Ramos (cell line): ENCODE data around the gene ARHGEF10L.

ENCODE experiments used
- in situ Hi-C: fragments of 300-500 bp; cut with MboI; formaldehyde crosslinking; loops from one replicate; pipeline ENCODE4 v1.14.3; 2022; ENCODE audit warnings: low sequenced_read_pairs; ENCODE audit not compliant: unreplicated experiment

Gene ARHGEF10L

GRCh38 chr1:17688217-17688810 lies 148.8 kb downstream of the ARHGEF10L start:
- in situ Hi-C loops = no loop called here

GRCh38 chr1:17689011-17689410 lies 149.5 kb downstream of the ARHGEF10L start:
- in situ Hi-C loops = no loop called here

DNA sequence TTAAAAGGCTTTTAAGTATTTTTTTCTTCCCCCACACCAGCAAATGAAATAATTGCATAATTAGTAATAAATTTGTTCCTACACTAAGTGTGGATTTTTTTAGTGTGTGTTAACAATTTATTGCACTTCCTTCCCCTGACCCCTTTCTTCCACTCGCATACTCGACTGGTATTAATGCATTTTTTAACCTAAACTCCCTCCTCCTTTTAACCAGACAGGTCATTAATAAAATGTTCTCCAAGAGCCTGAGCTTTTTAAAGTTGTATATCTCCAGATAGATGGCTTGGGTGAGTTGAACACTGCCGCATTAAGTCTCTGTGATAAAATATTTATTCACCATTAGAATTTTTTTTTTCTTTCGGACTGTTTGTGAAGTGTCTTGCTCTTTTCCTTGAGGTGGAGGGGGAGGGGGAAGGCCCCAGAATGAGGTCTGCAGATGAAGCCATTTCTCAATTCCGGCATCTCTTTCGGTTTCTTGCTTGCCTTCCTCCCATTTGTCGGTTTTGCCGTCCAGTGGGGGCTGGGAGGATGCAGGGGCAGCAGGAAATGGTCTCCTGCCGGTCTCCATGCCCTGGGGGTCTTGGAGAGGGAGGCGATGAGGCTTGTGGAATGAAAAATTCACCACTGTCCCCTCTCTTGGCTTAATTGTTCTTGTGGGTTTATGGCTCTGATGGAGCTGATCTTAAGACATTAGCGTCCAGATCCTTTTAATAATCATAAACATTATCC lies 151.6 kb downstream of the ARHGEF10L start:
- in situ Hi-C loops = no loop called here

GRCh38 chr1:17692645-17693044 lies 153.1 kb downstream of the ARHGEF10L start:
- in situ Hi-C loops = no loop called here

DNA sequence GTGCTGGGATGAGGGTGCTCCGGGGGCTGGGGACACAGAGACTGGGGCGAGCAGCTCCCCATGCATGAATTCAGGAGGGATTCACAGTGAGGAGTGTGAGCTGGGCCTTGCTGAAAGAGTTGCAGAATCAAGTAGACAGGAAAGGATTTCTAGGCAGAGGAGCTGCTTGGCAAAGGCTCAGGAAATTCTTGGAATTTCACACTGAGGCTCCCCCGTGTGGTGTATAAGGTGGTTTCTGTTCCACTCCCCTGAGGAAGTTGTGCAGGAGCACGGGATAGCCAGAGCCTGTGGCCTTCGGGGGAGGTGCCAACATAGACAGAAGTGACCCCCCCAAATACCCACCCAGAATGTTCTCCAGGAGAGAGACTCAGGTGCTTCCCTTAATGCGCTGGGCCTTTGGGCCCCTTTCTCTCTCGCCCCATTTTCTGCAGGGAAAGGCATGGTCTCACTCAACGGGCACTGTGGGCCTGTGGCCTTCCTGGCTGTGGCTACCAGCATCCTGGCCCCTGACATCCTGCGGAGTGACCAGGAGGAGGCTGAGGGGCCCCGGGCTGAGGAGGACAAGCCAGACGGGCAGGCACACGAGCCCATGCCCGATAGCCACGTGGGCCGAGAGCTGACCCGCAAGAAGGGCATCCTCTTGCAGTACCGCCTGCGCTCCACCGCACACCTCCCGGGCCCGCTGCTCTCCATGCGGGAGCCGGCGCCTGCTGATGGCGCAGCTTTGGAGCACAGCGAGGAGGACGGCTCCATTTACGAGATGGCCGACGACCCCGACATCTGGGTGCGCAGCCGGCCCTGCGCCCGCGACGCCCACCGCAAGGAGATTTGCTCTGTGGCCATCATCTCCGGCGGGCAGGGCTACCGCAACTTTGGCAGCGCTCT lies 157.2 kb downstream of the ARHGEF10L start:
- in situ Hi-C loops = no loop called here

GRCh38 chr1:17697458-17697857 lies 158.0 kb downstream of the ARHGEF10L start:
- in situ Hi-C loops = no loop called here

DNA sequence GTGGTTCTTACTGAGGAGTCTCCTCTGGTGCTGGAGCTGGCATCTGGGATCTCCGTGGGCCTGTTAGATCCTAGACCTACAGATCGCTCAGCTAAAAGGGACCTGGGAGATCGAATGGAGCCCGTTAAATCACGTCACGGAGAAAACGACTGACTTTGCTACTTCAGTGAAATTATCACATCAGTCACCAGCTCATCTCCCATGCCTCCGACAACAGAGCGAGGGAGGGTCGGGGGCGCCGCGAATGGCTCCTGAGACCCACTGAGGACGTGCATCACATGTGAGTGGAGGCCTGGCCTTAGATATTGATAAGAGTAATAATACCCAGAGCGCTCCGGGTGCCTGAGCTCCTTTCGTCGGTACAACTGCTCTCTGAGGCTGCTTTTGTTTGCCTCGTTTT lies 160.1 kb downstream of the ARHGEF10L start:
- in situ Hi-C loops = no loop called here

- in situ Hi-C loops = no loop called here
These were observed 161.7 kb downstream of the ARHGEF10L start for GRCh38 chr1:17700945-17701810.

- in situ Hi-C loops = no loop called here
These were observed 164.7 kb downstream of the ARHGEF10L start for GRCh38 chr1:17704176-17704575.

DNA sequence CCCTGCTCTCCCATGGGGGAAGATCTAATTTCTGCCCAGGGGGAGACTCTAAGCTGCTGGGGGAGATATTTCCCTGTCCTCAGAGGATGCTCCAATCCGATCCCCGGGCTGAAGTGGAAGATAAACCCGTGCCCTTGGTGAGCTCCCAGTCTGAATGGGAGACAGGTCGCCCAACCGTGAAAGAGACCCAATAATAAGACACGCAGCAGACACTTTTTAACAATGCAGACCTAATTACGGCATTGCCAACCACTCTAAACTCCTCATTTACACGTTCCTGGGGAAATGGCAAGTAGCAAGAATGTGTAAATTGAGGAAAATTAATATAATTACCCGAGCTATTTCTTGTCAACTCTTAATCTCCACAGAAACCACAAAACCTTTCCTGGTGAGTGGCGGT lies 166.9 kb downstream of the ARHGEF10L start:
- in situ Hi-C loops = no loop called here

- in situ Hi-C loops = no loop called here
These were observed 170.5 kb downstream of the ARHGEF10L start for GRCh38 chr1:17709981-17710380.

DNA sequence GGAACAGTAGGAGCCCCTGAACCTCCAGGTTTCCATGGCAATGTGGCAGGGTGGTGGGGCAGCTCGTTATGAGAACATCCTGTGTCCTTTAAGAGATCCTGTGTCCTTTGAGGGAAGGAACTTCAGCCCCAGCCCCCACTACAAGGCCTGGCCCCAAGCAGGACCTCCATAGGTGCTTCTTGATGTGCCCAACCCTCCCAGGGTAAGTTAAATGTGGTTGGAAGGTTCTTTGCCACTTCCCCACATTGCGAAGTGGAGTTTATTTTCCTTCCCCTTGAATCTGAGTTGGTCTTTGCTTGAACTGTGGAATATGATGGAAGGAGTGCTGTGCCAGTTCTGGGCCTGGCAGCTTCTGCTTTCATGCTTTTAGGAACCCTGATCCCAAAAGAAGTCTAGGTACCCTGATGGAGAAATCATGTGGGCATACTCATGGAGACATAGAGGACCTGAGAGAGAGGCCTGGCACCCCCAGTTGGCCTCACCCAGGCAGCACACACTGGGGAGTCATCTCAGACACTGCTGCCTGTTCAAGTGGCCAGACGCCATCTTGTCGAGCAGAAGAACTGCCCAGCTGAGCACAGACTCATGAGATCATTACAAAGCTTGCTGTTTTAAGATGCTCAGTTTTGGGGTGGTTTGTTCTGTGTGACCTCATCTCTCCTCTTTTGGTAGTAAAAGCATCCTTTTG lies 171.5 kb downstream of the ARHGEF10L start:
- in situ Hi-C loops = no loop called here

DNA sequence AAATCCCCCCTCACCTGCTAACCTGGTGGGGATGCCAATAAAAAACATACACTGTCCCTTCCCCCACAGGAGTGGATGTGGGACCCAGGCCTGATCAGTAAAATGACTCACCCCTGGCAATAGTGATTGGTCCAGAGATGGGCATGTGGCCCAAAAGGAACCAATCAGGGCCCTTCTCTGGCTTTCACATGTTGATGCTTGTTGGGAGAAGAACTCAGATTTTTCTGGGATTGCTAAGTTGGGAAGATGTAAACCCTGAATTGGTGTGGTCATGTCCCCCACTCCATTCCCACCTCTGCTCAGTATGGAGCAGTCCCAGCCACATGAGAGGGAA lies 172.0 kb downstream of the ARHGEF10L start:
- in situ Hi-C loops = no loop called here

- in situ Hi-C loops = no loop called here
These were observed 172.4 kb downstream of the ARHGEF10L start for GRCh38 chr1:17711941-17712340.

DNA sequence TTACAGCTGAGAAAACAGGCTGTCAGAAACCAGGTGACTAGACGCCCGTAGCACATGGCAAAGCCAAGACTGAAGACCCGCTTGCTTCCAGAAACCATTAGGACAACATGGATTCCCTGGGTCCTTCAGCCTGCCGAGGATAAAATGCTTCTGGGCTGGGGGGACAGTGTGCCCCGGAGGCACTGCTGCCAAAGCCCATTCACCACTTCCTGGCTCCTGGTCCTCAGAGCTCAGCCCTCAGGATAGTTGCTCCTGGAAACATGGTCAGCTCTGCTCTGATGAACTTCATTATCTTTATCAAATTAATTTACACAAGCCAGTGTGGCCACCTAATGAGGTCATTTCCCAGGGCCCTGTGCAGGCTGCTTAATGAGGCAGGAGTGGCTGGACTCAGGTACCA lies 174.5 kb downstream of the ARHGEF10L start:
- in situ Hi-C loops = no loop called here

GRCh38 chr1:17717594-17718535 lies 178.4 kb downstream of the ARHGEF10L start:
- in situ Hi-C loops = no loop called here

GRCh38 chr1:17719874-17720273 lies 180.4 kb downstream of the ARHGEF10L start:
- in situ Hi-C loops = no loop called here

DNA sequence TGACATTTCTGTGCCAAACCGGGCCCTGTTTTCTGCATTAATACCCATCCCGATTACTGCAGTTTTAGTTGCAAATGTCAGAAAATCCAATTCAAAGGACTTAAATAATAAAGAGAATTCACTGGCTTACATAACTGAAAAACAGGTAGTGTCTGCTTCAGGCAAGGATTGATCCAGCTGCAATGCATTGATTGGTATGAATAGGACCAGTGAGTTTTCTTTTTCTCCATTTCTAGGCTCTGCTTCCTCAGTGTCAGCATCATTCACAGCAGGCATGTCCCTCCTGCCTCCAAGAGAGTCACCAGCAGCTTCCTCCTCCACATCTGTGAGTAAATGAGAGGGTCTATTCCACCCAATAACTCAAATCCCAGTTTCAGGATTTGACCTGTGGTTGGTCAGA lies 181.9 kb downstream of the ARHGEF10L start:
- in situ Hi-C loops = no loop called here

GRCh38 chr1:17723684-17724083 lies 184.2 kb downstream of the ARHGEF10L start:
- in situ Hi-C loops = no loop called here
